ENCODE measurements around the gene ATP4B. TPM values are rescaled to one million over a fixed set of nuclear protein-coding genes. Genes with fewer than 3 reads are reported as not detected.

ATP4B gene
- polyA plus RNA-seq, 5 donors = 0.36 to 0.55 (median 0.46) TPM; not detected in 1

DNA sequence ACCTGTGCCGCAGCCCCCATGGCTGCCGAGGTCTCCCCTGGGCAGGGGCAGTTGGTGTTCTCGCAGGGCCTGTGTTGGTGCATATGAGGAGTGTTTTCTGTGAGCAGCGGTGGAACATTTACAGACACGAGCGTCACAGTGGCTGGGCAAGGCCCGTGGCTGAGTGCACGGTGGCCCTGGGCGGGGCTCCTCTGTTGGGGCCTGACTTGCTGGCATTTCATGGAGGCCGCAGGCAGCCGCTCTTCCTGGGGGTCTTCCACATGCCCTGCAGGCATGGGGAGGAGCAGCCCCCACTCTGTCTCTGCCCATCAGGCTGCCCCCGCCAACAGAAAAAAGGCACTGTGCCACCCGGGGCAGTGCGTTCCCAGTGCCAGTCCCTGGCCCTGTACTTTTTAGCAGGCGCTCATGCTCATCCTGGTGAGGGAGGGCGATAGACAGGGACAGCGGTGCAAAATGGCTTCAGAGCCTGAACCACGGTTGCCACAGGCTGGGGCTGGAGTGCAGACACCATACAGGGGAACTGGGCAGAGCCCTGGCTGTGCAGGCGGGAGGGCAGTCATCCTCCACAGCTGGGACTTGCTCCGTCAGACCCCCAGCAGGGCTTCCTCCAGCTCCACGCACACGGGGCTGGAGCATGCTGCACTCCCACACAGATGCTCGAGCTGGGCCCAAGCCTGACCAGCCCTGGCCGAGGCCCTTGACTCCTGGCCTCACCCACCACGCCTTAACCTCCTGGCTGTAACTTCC, 49.9 kb downstream of the ATP4B start:
- no peak for DNase-seq

DNA sequence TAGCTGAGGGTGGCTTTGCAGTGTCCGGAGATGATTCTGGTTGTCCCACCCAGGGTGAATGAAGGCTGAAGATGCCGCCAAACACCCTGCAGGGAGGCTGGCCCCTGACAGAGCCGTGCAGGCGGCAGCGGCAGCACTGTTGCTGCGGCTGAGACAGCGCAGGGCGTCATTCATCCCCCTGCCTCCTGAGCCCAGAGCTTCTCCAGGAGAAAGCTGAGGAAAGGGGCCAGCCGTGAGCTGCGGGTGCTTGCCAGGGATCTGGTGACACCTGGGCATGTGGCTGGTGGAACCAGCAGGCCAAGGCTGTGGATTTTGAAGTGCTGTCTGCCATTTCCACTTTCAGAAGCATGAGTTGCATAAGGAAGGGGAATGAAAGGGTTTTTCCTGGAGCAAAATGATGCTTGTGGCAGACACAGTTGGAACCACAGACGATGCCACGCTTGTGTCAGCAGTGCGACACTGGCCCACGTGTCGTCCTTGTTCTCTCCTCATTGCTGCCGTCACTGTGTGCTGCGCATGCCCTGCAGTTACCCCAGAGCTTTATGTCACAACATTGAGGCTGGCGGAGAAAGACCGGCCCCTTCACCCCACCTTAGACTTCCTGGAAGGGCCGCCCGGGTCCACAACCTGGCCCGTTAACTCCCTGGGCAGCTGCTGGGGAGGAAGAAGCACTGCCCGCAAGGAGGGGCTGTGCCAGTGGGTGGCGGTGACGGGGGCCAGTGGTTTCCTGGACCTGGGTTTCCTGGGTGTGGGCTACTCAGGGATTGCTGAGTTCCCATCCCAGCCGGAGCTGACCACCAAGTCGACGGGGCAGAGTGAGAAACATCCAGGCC, 50.7 kb downstream of the ATP4B start:
- no peak for DNase-seq

DNA sequence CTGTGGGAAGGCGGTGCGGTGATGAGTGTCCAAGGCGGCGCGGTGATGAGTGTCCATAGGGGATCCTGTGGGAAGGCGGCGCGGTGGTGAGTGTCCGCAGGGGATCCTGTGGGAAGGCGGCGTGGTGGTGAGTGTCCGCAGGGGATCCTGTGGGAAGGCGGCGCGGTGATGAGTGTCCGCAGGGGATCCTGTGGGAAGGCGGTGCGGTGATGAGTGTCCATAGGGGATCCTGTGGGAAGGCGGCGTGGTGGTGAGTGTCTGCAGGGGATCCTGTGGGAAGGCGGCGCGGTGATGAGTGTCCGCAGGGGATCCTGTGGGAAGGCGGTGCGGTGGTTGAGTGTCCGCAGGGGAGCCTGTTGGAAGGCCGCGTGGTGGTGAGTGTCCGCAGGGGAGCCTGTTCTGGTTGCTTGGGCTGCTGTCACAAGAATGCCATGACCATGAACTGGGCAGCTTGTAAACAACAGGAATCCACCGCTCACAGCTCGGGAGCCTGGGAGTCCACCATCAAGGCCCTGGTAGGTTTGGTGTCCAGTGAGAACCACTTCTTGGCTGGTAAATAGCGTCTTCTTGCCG, 52.0 kb downstream of the ATP4B start:
- DNase-seq = no peak

DNA sequence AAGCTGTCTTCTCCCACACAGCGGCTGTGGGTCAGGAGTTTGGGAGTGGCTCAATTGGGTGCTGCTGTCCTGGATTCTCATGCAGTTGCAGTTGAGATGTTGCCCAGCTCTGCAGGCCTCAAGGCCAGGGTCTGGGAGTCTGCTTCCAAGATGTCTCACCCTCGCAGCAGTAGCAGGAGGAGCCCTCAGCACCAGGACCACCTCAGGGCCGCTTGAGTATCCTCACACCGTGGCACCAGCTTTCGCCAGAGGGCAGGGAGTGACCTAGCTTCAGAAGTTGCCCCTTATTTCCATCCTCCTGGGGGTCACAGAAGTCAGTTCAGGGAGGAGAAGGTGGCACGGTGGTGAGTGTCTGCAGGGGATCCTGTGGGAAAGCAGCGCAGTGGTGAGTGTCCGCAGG, 52.5 kb downstream of the ATP4B start:
- no peak for DNase-seq

DNA sequence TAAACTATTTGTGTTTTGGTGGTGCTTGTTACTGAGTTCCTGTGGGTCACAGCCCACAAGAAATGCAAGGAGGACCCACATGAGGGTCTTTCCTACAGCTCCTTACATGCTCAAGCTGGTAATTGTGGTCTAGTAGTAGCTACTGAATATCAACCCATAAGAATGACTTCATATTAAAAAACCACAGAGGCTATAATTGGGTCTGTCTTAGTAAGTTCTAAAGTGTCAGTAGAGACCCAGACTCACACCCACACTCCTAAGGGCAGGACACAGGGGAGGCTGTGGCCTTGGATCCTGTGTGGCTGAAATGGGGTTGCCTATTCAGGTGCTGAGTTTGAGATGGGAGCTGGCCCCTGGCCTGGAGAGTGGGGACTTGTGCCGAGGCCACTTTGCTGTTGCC, 53.8 kb downstream of the ATP4B start:
- no peak for DNase-seq

DNA sequence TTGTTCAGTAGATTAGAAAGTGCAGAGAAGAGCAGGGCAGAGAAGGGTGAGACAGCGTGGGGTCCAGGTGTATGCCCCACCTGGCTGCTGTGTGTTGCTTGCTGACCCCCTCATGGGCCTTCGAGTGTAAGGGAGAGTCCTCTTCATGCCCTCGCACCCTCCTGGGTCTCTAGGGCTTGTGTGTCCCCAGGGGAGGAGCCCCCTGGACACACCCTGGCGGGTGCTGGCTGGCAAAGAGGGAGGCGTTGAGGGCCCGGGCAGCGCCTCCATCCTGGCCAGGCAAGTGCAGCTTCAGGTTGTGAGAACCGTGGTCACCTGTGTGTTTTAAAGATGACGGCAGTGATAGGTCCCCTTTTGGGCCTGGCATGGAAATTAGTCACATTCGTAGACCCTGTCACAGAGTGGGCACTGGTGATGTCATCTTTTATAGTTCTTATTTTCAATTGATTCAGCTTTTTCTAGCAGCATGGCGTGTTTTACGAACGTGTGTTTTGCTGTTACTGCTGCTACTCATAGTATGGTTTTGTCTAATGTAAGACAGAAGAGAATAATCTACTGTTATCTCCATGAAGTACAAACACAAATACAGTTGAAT, 54.8 kb downstream of the ATP4B start:
- no peak for DNase-seq

DNA sequence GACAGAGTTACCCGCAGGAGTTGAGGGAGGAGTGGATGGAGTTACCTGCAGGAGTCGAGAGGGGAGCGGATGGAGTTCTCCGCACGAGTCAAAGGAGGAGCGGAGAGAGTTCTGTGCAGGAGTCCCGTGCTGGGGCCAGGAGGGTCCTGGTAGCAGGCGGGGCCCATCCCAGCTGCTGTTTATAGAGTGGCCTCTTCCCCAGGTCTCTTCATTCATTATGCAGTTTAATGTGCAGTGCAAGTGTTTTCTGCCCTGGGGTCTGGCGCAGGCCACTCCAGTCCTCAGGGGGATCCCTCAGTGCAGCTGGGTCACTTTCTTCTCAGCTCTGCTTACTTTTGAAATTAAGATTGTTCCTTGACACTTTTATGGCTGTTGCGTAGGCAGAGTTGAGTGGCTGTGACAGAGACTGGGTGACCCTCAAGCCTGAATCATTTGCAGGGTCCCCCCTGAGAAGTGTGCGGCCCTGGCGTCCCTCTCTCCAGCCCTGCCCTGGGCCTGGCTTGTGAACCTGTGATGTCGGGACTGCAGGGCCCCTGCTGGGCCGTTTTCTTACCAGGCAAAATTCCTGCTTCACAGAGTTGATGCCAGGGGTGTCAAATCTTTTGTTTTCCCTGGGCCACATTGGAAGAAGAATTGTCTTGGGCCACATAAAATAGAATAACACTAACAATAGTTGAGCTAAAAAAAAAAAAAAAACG, 55.6 kb downstream of the ATP4B start:
- DNase-seq = no peak

DNA sequence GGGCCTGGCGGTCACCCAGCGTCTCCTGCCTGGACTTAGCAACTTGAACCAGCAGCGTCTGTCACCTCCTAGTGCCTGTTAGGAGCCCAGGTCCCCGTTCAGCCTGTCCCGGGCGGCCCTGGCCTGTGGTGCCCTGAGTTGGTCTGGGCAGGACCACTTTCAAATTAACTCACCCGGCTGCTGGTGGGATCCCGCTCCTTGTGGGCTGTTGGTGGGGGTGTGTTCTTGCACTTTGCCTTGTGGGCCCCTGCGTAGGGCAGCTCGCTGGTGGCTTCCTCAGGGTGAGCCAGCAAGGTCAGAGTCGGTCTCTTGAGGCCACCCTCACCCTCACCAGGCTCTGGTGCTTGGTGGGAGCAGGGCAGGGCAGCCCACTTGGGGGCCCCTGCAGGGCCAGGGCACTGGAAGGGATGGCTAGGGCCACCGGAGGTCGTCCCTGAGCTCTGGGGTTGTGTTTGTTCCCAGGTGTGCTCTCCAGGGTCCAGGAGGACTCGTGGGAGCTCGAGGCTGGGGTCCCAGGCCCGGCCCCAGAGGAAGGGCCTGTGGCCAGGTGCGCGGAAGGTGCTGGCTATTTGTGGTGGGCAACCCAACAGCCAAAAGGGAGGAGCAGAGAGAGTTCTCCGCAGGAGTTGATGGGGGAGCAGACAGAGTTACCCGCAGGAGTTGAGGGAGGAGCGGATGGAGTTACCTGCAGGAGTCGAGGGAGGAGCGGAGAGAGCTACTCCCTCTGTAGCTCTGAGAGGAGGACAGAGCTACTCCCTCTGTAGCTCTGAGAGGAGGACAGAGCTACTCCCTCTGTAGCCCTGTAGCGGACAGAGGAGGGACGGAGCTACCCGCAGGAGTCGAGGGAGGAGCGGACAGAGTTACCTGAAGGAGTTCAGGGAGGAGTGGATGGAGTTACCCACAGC, 56.6 kb downstream of the ATP4B start:
- no peak for DNase-seq

DNA sequence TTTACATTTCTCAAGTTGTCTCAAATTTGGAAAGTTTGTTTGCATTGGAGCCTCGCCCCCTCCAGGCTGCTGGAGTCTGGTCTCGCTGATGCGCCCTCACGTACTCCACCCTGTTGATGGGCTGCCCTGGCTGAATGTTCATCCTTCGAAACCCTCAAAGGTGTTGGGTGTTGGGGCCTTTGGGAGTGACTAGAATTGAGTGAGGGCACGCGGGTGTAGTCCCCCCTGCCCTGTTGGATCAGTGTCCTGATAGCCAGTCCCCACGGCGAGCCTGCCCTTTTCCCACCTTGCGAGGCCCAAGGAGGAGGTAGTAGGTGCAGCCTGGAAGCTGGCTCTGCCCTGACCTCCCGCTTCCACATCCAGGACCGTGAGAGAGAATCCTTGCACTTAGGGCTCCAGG, 58.6 kb downstream of the ATP4B start:
- no peak for DNase-seq

Other genes starting within 250 kb of the ATP4B start
- gene ADPRHL1, start 204.7 kb downstream of the ATP4B start, polyA plus RNA-seq (ENCODE audit: insufficient read depth in 1 of 5, insufficient read length in 5 of 5, low replicate concordance in 1 of 5) = 10 to 100 TPM in 1 of 5 donors, 1 to 10 TPM in 4; 1.1 to 12.4 (median 1.2) TPM
- gene DCUN1D2, start 167.5 kb downstream of the ATP4B start, polyA plus RNA-seq (ENCODE audit: insufficient read depth in 1 of 5, insufficient read length in 5 of 5, low replicate concordance in 1 of 5) = 10 to 100 TPM; 17.2 to 22.1 (median 19.0) TPM
- 10 to 100 TPM; 77.4 to 87.3 (median 80.6) TPM for gene TFDP1, start 73.4 kb downstream of the ATP4B start, polyA plus RNA-seq (ENCODE audit: insufficient read depth in 1 of 5, insufficient read length in 5 of 5, low replicate concordance in 1 of 5)
- gene GRK1, start 9.0 kb upstream of the ATP4B start, polyA plus RNA-seq (ENCODE audit: insufficient read depth in 1 of 5, insufficient read length in 5 of 5, low replicate concordance in 1 of 5) = 1 to 10 TPM in 4 of 5 donors, under 1 TPM in 1; 0.99 to 3.0 (median 1.5) TPM
- 10 to 100 TPM in 4 of 5 donors, 1 to 10 TPM in 1; 8.5 to 17.4 (median 13.3) TPM for gene TMEM255B, start 101.0 kb upstream of the ATP4B start, polyA plus RNA-seq (ENCODE audit: insufficient read depth in 1 of 5, insufficient read length in 5 of 5, low replicate concordance in 1 of 5)
- gene GAS6, start 205.9 kb upstream of the ATP4B start, polyA plus RNA-seq (ENCODE audit: insufficient read depth in 1 of 5, insufficient read length in 5 of 5, low replicate concordance in 1 of 5) = 10 to 100 TPM; 20.7 to 44.3 (median 30.2) TPM

Data from right lung (tissue), 5 donors.